HG03460 (cell line): ENCODE results near the gene SCARB2.

Experiments used
- ATAC-seq: cut with Tn5 transposase; IDR thresholded peaks from one replicate; pipeline ENCODE4 v1.9.1; 2021; ENCODE audit not compliant: unreplicated experiment

SCARB2 gene

GRCh38 chr4:76232681-76233080 lies 19.1 kb upstream of the SCARB2 start:
- ATAC-seq = no peak

- no peak for ATAC-seq
These were observed 12.8 kb upstream of the SCARB2 start for GRCh38 chr4:76226418-76226817.

- ATAC-seq = no peak
These were observed 10.5 kb upstream of the SCARB2 start for GRCh38 chr4:76224171-76224570.

GRCh38 chr4:76219299-76220055 lies 5.9 kb upstream of the SCARB2 start:
- no peak for ATAC-seq

GRCh38 chr4:76216975-76217814 lies 3.6 kb upstream of the SCARB2 start:
- no peak for ATAC-seq

- ATAC-seq = no peak
These were observed 2.9 kb upstream of the SCARB2 start for GRCh38 chr4:76216524-76216923.

GRCh38 chr4:76215077-76215476 lies 1.5 kb upstream of the SCARB2 start:
- ATAC-seq = no peak

- ATAC-seq = peak; percentile 1
These were observed 602 bp upstream of the SCARB2 start for GRCh38 chr4:76214177-76214675.

GRCh38 chr4:76212851-76213414 lies 691 bp downstream of the SCARB2 start:
- ATAC-seq = no peak

GRCh38 chr4:76211769-76212708 lies 1.6 kb downstream of the SCARB2 start:
- no peak for ATAC-seq

GRCh38 chr4:76210452-76210851 lies 3.2 kb downstream of the SCARB2 start:
- no peak for ATAC-seq

- no peak for ATAC-seq
These were observed 3.7 kb downstream of the SCARB2 start for GRCh38 chr4:76209881-76210280.

- ATAC-seq = no peak
These were observed 5.4 kb downstream of the SCARB2 start for GRCh38 chr4:76208005-76208765.

GRCh38 chr4:76207549-76207948 lies 6.1 kb downstream of the SCARB2 start:
- no peak for ATAC-seq

GRCh38 chr4:76206222-76206942 lies 7.2 kb downstream of the SCARB2 start:
- ATAC-seq = no peak

GRCh38 chr4:76205476-76205875 lies 8.1 kb downstream of the SCARB2 start:
- no peak for ATAC-seq

GRCh38 chr4:76204936-76205335 lies 8.7 kb downstream of the SCARB2 start:
- no peak for ATAC-seq

- no peak for ATAC-seq
These were observed 10.1 kb downstream of the SCARB2 start for GRCh38 chr4:76203541-76203940.

GRCh38 chr4:76201276-76201675 lies 12.3 kb downstream of the SCARB2 start:
- ATAC-seq = no peak
